ENCODE measurements around the gene CER1. TPM values are rescaled to one million over a fixed set of nuclear protein-coding genes. Genes with fewer than 3 reads are reported as not detected.

The CER1 gene
- total and polyA plus RNA-seq, 9 of the 15 experiments (the other 6 are each of a cell fraction or from before 2014, with no cell fraction given), result not detected

DNA sequence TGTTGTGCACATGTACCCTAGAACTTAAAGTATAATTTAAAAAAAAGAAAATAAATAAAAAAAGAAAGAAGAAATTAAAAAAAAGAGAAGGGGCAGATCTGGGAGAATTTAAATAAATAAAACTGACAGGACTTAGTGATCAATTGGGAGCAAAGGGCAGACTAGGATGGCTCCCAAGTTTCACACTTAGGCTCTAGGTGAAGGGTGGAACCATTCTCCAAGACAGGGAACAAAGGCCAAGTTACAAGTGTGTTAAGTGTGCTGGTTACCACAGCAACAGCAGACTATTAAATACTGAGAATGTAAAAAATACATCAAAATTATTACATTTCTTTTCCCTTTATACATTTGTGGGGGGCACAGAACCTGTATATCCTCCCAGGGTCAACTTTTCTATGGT, 36.4 kb downstream of the CER1 start (continued):
- TF ChIP-seq, protein P1, sequence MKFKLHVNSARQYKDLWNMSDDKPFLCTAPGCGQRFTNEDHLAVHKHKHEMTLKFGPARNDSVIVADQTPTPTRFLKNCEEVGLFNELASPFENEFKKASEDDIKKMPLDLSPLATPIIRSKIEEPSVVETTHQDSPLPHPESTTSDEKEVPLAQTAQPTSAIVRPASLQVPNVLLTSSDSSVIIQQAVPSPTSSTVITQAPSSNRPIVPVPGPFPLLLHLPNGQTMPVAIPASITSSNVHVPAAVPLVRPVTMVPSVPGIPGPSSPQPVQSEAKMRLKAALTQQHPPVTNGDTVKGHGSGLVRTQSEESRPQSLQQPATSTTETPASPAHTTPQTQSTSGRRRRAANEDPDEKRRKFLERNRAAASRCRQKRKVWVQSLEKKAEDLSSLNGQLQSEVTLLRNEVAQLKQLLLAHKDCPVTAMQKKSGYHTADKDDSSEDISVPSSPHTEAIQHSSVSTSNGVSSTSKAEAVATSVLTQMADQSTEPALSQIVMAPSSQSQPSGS (CRISPR knock-in tag; IDR thresholded peaks at IDR 0.05), result no peak
- no peak for TF ChIP-seq ZKSCAN8 (CRISPR knock-in tag; IDR thresholded peaks at IDR 0.05)
- no peak for TF ChIP-seq TCFL5 (CRISPR knock-in tag; conservative IDR thresholded peaks at IDR 0.05)
- no peak for TF ChIP-seq BCOR (IDR thresholded peaks at IDR 0.05)
- TF ChIP-seq EGR1 (conservative IDR thresholded peaks at IDR 0.05), result no peak
- no peak for TF ChIP-seq SMAD2 (IDR thresholded peaks at IDR 0.05; ENCODE audit: low read depth, low read length)
- TF ChIP-seq ZNF197 (CRISPR knock-in tag; IDR thresholded peaks at IDR 0.05; ENCODE audit: low read depth), result no peak
- TF ChIP-seq E4F1 (CRISPR knock-in tag; IDR thresholded peaks at IDR 0.05; ENCODE audit: borderline replicate concordance), result no peak
- no peak for TF ChIP-seq AFF1 (IDR thresholded peaks at IDR 0.05; ENCODE audit: low read depth in 1 of 2, partially characterized antibody in 2 of 2)
- no peak for TF ChIP-seq SAFB (IDR thresholded peaks at IDR 0.05; ENCODE audit: borderline replicate concordance, low read depth, low read length)
- TF ChIP-seq KDM5B (IDR thresholded peaks at IDR 0.05; ENCODE audit: insufficient replicate concordance, low read depth, low read length), result no peak
- no peak for TF ChIP-seq ZNF282 (CRISPR knock-in tag; IDR thresholded peaks at IDR 0.05)
- no peak for TF ChIP-seq ZNF224 (CRISPR knock-in tag; IDR thresholded peaks at IDR 0.05)
- TF ChIP-seq, protein P2, sequence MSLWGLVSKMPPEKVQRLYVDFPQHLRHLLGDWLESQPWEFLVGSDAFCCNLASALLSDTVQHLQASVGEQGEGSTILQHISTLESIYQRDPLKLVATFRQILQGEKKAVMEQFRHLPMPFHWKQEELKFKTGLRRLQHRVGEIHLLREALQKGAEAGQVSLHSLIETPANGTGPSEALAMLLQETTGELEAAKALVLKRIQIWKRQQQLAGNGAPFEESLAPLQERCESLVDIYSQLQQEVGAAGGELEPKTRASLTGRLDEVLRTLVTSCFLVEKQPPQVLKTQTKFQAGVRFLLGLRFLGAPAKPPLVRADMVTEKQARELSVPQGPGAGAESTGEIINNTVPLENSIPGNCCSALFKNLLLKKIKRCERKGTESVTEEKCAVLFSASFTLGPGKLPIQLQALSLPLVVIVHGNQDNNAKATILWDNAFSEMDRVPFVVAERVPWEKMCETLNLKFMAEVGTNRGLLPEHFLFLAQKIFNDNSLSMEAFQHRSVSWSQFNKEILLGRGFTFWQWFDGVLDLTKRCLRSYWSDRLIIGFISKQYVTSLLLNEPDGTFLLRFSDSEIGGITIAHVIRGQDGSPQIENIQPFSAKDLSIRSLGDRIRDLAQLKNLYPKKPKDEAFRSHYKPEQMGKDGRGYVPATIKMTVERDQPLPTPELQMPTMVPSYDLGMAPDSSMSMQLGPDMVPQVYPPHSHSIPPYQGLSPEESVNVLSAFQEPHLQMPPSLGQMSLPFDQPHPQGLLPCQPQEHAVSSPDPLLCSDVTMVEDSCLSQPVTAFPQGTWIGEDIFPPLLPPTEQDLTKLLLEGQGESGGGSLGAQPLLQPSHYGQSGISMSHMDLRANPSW (CRISPR knock-in tag; IDR thresholded peaks at IDR 0.05), result no peak

Data from K562 (cell line).